KBM-7 (cell line): ENCODE results near the gene FZR1.
"Not testable (repeated sequence)": the region's sequence is repeated elsewhere in the genome, so short reads cannot be mapped to it uniquely, and the experiment has no call there.

Experiments used
- DNase-seq: peaks from one replicate; pipeline ENCODE4 v3.0.0-alpha.2; 2015
- in situ Hi-C: fragments of 300-500 bp; cut with MboI; formaldehyde crosslinking; loops from 2 replicates; pipeline ENCODE4 v1.14.3; 2020; ENCODE audit warnings: low sequenced_read_pairs, low pct_unique_long_range_greater_than_20kb, mixed read lengths

The FZR1 gene

GRCh38 chr19:3523361-3524077 is 17.4 kb downstream of the FZR1 start:
- in situ Hi-C loops, result no loop called here
- no peak for DNase-seq

- in situ Hi-C loops, result no loop called here
- no peak for DNase-seq
These were observed 18.1 kb downstream of the FZR1 start for GRCh38 chr19:3524078-3524842.

DNA sequence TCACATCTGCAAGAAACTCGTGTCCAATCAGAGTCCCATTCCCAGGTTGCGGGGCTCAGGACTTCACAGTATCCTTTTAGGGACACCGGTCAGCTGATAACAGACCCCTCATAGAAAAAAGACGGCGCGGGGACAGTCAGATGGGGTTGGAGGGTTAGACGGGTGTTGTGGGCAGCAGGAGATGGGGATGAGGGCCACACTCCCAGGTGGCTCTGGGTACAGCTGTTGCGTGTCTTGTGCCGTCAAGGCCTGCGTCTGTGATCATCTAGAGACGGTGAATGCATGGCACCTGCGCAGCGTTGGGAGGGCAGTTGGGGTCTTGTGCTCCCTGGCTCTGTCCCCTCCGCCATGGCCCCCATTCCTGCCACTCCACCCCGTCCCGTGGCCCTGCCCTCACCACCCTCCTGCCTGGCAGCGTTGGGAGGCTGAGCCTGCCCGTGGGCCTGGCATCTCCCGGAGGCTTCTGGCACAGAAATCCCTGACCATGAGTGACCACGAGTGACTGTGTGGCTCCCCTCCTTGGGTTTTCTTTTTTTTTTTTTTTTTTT is 18.9 kb downstream of the FZR1 start:
- DNase-seq, result no peak

GRCh38 chr19:3526507-3527237 is 20.6 kb downstream of the FZR1 start:
- no peak for DNase-seq
- in situ Hi-C loops, result no loop called here

More for the DNA sequence above, 18.9 kb downstream of the FZR1 start:
- in situ Hi-C loops, result no loop called here

- in situ Hi-C loops, result no loop called here
- DNase-seq, result no peak
These were observed 21.3 kb downstream of the FZR1 start for GRCh38 chr19:3527238-3527910.

DNA sequence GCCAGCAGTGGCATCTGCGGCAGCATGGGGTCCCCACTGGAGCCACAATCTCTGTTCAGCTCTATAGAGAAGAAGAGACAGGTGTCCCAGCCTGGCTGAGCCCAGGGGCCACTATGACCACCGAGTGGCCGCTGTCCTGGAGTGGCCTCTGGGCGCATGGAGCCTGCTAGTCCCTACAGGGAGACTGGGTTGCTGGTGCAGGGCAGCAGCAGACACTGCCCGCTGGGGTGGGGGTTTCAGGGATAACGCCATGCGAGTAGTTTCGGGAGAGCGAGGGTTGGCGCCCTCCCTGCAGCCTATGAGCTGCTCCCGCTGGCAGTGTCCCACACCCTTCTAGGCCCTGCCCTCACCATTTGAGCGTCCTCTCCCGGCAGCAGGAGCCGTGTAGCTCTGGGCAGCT is 22.0 kb downstream of the FZR1 start:
- in situ Hi-C loops, result no loop called here

GRCh38 chr19:3528539-3529211 is 22.6 kb downstream of the FZR1 start:
- in situ Hi-C loops, result no loop called here
- DNase-seq, result no peak

More for the DNA sequence above, 22.0 kb downstream of the FZR1 start:
- DNase-seq, result no peak

- DNase-seq, in situ Hi-C loops: not testable (repeated sequence)
These were observed 23.2 kb downstream of the FZR1 start for GRCh38 chr19:3529299-3529698.

DNA sequence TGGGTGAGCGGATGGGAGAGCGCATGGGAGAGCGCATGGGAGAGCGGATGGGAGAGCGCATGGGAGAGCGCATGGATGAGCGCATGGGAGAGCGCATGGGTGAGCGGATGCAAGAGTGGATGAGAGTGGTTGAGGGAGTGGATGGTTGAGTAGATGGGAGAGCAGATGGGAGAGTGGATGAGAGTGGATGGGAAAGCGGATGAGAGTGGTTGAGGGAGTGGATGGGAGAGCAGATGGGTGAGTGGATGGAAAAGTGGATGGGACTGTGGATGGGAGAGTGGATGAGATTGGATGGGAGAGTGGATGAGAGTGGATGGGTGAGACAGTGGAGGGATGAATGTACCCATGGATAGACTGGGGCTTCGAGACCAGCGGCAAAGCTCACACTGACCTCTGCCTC is 24.3 kb downstream of the FZR1 start:
- DNase-seq, result no peak
- in situ Hi-C loops, result no loop called here

- in situ Hi-C loops, result no loop called here
- no peak for DNase-seq
These were observed 25.6 kb downstream of the FZR1 start for GRCh38 chr19:3531716-3532115.

GRCh38 chr19:3532154-3532786 is 26.2 kb downstream of the FZR1 start:
- DNase-seq, result no peak
- in situ Hi-C loops, result no loop called here

DNA sequence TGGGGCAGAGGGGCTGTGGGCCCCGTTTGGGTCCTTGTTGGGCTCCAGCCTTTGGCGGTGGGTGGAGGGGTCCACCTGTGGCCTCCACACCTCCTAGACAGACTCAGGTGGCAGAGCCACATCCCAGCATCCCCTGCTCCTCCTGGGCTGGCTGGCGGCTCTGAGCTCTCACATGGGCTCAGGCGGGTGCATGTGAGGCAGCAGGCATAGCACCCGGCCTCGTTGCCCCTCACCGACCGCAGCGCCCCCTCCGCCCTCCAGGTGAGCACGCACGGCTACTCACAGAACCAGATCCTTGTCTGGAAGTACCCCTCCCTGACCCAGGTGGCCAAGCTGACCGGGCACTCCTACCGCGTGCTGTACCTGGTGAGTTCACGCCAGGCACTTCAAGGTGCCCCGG is 26.9 kb downstream of the FZR1 start:
- no peak for DNase-seq
- in situ Hi-C loops, result no loop called here

- in situ Hi-C loops, result no loop called here
- no peak for DNase-seq
These were observed 27.6 kb downstream of the FZR1 start for GRCh38 chr19:3533563-3534216.

DNA sequence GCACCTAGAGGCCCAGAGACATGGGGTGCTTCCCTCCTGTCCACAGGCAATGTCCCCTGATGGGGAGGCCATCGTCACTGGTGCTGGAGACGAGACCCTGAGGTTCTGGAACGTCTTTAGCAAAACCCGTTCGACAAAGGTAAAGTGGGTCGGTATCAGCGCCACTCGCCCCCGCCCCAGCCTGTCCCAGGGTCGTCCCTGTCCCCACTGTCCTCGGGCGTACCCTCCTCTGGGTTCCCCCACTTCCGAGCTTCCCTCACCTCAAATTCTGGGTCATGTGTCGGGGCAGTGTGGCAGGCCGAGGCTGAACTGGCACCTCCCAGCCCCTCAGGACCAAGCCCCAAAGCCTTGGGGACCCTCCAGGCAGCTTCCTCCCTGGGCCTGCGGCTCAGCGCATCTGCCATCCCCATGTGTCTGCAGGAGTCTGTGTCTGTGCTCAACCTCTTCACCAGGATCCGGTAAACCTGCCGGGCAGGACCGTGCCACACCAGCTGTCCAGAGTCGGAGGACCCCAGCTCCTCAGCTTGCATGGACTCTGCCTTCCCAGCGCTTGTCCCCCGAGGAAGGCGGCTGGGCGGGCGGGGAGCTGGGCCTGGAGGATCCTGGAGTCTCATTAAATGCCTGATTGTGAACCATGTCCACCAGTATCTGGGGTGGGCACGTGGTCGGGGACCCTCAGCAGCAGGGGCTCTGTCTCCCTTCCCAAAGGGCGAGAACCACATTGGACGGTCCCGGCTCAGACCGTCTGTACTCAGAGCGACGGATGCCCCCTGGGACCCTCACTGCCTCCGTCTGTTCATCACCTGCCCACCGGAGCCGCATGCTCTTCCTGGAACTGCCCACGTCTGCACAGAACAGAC is 28.5 kb downstream of the FZR1 start:
- in situ Hi-C loops, result no loop called here

DNA sequence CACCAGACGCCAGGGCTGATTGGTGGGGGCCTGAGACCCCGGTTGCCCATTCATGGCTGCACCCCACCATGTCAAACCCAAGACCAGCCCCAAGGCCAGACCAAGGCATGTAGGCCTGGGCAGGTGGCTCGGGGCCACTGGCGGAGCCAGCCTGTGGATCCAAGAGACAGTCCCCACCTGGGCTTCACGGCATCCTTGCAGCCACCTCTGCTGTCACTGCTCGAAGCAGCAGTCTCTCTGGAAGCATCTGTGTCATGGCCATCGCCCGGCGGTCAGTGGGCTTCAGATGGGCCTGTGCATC is 29.1 kb downstream of the FZR1 start:
- in situ Hi-C loops, result no loop called here
- no peak for DNase-seq

More for the DNA sequence above, 28.5 kb downstream of the FZR1 start:
- no peak for DNase-seq

DNA sequence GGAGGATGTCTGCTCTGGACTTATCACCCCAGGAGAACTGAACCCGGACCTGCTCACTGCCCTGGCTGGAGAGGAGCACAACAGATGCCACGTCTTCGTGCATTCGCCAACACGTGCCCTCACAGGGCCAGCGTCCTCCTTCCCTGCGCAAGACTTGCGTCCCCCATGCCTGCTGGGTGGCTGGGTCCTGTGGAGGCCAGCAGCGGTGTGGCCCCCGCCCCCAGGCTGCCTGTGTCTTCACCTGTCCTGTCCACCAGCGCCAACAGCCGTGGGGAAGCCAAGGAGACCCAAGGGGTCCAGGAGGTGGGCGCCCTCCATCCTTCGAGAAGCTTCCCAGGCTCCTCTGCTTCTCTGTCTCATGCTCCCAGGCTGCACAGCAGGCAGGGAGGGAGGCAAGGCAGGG is 29.5 kb downstream of the FZR1 start:
- no peak for DNase-seq
- in situ Hi-C loops, result no loop called here

DNA sequence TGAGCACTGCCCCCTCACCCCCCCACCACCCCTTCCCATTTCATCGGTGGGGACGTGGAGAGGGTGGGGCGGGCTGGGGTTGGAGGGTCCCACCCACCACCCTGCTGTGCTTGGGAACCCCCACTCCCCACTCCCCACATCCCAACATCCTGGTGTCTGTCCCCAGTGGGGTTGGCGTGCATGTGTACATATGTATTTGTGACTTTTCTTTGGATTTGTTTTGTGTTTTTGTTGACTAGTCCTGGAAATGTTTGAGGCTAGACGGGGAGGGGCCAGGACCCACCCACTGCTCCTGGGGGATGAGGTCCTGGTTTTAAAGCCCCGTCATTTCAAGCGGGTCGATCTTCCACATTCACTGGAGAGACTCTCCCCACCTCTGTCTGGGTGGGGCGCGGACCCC is 29.9 kb downstream of the FZR1 start:
- in situ Hi-C loops, result no loop called here
- no peak for DNase-seq
